Activated T-cell treated with anti-CD3 and anti-CD28 coated beads, Interleukin-2, amount 50 U/mL, for 1 hour (primary cell): ENCODE data around the gene C17orf114.
"Not testable (repeated sequence)": the region's sequence is repeated elsewhere in the genome, so short reads cannot be mapped to it uniquely, and the experiment has no call there.

Experiments
- DNase-seq: peaks from one replicate; pipeline ENCODE4 v3.0.0-alpha.2; 2020

C17orf114 gene

DNA sequence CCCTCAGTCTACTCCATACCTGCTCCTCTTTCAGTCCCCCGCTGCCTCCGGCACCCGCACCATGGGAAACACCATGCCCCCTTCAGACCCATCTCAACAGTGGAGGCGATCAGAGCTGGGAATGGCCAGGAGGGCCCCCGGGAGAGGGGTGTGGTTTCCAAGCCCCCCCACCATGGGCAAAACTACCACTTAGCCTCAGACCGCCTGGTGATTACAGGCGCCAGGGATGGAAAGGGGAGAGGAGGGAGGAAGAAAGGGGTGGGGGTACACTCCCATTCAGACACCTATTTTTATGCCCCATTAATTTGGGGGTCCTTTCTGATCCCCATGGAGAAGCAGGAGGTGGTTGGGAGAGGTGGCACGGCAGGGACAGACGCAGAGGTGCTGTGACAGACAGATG, at the start of gene C17orf114:
C17orf114 (minus strand) TSS at position 101 of the 400 bp plus-strand sequence.
- no peak for DNase-seq

DNA sequence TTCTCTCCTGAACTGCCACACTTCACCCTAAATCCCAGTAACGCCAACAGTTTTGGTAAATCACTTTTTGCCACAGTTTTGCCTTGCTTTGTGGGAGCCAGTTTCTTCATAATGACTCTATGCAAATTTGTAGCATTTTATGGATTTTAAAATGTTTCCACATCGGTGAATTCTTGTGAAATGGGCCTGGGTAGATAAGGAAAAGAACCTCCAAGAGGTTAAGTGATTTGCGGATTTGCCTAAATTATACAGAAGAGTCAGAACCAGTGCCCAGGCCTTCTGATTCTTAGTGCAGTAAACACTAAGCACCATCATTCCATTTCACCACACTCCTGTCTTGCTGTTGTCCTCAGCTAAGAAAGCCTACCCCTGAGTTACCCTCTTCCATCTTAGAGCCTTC, 49.0 kb upstream of the C17orf114 start:
- no peak for DNase-seq

DNA sequence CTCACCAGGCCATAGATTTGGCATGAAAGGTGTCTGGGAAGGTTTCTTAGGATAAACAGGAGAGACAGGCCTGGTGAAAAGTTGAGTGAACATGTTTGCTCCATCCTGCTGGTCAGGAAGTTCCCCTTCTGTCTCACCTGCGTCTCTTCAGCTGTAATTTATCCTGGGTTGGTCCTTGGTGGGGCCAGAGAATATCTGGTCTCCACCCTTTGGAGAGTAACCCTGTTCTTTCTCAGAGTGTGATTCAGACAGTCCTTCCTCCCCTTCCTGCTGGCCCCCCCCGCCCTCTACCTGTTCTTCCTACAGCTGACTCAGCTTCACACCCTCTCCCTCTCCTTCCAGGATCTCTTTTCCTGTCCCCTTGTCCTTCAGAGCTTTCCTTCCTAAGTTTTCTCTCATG, 48.1 kb upstream of the C17orf114 start:
- DNase-seq: no peak

DNA sequence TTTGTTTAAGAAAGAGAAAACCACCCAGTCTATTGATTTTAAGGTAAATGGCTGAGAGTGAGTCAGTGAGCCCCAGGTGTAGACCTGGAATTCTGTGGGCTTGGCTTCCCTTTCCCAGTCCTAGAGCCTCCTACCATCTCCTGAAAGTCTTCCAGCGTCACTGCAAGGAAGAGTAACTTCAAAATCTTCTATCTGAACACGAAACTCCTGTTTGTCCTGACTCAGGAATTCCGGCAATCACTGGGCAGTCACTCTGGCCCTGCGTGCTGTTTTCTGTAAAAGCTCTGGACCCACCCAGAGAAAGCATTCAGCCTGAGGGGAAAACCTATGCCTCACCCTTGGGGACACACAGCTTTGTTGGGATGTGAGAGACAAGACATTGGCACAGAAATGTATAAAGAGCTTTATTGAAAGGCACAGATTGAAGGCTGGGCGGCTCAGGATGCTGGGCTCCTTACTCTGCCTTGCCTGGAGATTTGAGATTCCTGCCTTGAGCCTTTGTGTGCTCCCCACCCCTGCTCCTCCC, 46.9 kb upstream of the C17orf114 start:
- no peak for DNase-seq

DNA sequence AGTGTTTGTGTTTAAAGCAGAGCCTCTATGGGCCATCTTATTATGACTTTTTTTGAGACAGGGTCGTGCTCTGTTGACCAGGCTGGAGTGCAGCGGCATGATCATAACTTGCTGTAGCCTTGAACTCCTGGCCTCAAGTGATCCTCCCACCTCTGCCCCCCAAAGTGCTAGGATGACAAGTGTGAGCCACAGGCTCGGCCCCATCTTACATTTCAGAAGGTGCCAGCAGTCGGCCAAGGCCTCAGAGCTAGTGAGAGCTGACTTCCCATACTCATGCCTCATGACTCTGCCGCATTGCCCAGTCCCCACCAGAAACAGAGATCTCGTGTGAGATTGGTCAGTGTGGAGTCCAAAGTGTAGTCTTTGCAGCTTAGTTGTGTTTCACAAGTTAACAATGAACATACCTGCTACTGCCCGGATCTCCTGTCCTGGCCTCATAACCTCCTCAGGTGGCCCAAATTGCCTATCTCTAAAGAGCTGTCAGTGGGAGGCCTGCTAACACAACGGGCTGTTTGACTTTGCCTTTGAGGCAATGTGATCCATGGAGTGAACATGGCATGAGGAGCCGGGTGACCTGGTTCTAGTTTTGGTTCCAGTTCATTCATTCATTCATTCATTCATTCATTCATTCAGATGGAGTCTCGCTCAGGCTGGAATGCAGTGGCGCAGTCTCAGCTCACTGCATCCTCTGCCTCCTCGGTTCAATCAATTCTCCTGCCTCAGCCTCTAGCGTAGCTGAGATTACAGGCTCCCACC, 44.7 kb upstream of the C17orf114 start:
- DNase-seq: no peak

DNA sequence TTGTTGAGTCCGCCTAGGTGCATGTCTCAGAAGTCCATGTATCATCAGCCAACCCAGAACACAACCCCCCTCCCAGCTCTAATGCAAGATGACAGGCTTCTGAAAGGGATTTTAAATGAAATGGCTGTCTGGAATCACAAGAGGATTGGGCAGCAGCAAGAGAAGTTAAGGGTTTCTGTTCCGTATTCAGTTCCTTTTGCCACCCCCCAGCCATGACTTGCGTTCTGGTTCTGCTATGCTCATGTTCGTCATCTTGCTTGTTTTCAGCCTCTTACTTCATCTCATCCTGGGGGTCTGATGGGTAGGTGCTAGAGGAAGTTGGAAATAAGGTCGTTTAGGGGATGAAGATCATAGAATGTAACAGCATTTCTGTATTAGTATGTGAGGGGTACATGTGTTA, 43.0 kb upstream of the C17orf114 start:
- DNase-seq: no peak

DNA sequence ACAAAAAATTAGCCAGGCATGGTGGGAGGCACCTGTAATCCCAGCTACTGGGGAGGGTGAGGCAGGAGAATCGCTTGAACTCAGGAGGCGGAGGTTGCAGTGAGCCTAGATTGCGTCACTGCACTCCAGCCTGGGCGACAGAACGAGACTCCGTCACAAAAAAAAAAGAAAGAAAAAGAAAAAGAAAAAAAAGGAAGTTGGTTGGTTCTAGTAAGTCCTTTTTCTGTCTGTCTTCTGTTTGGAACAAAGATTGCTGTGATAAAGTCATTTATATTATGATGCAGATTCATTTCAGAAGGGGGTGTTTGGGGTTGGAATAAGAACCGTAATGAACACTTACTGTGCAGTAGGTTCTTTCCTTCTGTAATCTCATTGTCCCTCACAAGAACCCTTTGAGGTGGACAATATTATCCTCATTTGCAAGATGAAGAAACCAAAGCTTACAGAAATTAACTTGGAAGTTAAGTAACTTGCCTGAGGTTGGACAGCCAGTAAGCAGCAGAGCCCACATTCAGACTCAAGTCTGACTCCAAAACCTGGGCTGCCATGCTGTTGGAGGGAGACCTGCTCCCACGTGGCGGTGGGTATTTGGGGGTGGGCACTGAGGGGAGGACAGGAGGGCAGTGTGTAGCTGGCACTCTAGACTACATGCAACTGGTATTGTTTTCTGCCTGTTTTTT, 41.3 kb upstream of the C17orf114 start:
- no peak for DNase-seq

DNA sequence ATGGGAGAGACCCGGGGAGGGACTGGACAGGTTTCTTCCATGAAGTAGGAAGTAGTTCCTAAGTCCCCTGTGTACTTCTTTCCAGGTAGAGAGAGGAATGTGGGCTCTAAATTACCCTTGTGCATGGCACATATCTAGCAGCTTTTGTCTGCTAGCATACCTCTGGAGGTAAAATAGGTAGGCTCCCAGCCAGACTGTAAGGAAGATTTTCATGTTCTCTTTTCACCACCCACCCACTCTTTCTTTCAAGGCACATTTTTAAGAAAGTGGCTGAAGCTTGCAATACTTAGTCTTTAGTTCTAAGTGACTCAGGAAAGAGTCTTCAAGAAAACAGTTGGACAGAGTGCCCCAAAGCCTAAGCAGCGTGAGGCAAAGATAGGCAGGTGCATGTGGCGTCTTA, 40.2 kb upstream of the C17orf114 start:
- DNase-seq: no peak

DNA sequence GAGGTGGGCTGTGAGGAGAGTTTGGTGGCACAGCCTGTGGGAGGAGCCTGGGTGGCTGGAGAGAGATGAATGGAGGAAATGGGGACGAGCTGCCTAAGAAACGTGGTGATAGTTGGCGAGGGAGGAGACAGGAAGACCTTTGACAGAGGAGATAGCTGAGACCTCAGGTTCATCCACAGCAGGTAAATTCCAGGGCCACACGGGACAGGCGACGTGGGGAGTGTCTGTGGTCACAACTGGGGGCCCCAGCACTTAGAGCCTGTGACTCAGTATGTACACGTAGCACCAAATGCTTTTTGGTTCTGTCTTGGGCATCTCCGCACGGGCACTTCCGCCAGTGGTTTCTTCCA, 38.7 kb upstream of the C17orf114 start:
- no peak for DNase-seq

DNA sequence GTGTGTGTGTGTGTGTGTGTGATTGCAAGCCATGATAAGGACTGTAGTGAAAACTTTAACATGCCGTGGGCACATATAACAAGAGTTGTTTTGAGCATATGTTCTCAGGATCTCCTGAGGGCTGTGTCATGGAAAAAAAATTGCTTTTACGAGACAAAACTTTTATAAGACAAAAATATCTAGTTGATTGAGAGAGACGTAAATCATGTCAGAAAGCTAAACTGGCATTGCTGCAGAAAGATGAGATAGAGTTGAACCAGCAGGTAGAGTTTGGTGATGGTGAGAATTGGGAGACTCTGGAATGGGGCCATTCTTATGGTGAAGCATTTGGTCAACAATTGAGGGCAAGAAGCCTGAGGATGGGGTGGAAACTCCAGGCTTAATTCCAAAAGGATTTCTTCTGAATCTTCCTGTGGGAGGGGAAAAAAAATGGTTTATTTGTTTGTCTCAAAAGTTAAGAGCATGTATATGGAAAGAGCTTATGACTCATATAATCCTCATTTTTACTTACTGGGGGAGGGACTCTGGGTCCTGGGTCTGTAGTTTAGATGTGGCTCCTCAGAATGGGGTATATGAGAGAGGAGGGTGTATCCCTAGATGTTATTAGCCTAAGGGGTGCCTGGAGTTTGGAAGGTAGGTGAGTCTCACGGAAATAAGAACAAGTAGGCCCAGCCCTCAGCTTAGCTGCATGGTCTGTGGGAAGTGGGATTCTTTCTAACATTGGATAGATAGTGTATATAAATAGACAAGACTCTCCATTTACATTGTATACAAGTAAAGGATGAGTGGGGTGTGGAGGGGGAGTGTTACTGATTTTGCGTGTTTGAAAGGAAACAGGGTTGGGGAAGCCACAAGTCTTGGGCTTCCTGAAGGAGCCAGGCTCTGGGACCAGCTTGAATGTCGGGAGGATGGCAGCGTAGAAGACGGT, 38.1 kb upstream of the C17orf114 start:
- no peak for DNase-seq

DNA sequence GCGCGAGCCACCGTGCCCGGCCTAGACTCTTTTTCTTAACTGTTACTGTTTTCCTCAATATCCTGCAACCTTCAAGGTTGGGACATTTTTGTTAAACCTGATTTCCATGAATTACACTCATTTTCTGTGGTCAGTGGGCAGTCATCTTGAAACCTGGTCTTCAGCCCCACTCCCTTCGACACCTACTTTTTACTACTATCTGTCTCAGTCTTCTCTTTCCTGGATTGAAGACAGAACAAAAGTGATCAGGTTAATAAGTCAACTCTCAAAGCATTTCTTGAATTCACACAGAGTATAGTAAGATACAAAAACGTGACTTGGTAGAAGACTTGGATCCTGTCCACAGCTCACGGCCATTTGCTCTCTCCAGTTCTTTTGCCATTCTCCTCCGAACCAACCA, 37.1 kb upstream of the C17orf114 start:
- no peak for DNase-seq

DNA sequence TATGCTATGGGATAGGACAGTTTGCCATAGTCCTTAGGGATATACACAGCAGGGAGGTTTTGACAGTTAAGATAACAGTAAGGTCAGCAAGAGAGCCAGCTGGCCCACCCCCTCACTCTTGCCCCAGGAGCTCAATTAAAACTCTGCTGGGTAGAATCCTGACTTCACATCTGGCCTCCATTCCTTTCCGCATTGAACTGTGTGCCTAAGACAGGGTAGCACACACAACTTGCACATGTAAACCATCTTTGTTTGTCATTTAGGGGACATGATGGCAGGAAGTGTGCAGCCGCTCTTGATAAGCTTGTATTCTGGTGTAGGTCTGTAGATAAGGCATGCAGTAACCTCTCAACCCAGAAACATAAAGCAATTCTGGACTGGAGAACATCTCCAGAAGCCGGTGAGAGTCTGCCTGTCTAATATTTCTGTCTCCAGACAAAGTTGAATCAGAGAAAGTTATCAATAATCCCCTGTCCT, 36.2 kb upstream of the C17orf114 start:
- no peak for DNase-seq

DNA sequence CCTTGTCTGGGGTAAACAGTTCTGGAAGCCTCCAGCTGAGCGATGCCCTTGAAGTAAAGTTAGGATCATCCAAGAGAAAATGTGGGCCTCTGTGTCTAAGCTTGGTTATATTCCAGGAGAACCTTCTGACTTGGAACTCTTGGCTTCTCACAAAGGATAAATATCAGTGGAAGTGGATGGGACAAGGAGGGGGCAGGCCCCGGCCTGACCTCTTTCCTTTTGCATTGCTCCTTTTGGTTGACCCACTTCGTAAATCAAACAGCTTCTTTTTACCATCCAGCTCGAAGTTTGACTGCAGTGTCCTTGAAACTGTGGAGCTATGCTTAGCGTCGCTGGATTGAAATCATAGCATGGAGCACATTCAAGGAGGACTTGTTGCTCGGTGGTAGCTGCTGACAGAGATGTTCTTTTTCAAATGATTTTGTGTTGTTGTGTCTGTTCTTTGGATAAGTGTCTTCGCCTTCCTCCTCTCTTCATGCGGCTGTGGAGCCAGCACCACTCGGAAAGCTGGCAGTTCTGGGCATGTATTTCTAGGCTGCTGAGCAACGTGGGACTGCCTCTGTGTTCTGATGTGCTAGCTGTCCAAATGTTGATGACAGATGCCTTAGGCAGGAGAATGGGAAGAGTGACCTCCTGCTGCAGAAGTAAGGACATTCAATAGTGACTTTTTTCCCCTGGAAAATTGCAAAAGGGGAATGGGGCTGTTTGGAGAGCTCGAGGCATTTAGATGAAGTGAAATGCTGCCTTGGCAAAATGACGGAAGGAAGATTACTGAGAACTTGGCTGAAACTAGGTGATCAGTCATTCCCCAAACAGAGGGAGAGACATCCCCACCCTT, 35.6 kb upstream of the C17orf114 start:
- no peak for DNase-seq

DNA sequence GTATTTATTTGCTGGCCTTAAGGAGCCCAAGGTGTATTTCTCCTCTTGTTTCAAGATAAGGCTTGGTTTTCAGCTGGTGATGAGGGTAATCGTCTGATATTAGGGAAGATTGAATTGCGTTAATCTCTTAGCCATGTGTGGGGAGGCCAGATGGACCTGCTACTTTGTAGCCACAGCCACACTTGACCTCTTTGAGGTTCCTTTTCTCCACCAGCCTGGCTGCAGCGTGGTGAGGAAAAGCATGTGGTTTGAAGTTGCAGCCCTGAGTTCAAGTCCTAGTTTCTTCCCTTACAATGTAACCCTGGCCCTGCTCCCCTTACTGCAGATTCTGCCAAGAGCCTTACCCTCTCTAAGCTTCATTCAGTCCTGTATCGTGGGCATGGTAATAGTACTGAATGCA, 34.1 kb upstream of the C17orf114 start:
- DNase-seq: no peak

DNA sequence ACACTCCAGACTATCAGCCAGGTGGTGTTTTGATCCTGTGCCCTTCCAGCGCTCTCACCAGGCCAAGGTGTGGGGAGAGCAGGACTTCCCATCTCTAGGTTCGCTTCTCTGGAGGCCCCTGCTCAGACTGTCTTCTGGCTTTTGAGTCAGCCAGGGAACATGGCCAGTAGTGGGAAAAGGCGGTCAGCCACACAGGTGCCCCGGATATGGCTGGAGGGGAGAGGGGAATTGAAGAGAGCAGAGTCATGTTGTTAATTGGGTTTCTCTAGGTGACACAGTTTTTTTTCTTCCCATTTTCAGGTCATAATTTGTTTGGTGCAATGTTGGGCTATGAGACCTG, 32.5 kb upstream of the C17orf114 start:
- DNase-seq: no peak

DNA sequence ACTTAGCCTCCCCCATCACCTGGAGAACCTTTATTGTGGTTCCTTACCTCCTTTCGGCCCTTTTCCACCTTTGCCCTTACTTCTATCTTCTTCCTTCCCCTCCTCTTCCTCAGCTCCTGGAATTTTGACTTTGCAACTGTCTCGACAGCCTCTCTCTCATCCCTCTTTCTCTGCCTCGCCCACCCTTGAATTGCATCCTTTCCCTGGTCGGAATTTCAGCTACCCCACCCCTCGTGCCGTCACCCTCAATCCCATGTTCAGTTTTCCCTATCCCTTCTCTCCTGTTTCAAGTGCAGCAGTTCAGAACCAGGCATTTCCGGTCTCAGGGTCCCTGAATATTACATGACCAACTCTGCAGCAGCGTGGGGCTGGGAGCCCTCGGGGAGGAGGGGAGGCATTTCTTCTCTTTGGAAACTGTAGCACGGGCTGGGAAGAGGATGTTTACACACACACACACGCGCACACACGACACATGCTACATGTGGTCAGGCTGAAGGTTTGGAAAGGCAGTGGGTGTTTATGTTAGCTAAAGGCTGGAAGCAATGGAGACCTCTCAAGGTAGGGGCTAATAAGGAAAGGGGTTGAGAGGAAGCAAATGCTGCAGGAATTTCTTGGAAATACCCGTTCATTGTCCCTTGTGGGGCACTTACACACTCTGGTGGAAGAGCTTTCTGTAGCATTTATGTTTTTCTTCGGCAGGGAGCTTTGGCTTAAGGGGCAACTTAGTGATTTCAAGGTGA, 32.0 kb upstream of the C17orf114 start:
- DNase-seq: peak; percentile 27

DNA sequence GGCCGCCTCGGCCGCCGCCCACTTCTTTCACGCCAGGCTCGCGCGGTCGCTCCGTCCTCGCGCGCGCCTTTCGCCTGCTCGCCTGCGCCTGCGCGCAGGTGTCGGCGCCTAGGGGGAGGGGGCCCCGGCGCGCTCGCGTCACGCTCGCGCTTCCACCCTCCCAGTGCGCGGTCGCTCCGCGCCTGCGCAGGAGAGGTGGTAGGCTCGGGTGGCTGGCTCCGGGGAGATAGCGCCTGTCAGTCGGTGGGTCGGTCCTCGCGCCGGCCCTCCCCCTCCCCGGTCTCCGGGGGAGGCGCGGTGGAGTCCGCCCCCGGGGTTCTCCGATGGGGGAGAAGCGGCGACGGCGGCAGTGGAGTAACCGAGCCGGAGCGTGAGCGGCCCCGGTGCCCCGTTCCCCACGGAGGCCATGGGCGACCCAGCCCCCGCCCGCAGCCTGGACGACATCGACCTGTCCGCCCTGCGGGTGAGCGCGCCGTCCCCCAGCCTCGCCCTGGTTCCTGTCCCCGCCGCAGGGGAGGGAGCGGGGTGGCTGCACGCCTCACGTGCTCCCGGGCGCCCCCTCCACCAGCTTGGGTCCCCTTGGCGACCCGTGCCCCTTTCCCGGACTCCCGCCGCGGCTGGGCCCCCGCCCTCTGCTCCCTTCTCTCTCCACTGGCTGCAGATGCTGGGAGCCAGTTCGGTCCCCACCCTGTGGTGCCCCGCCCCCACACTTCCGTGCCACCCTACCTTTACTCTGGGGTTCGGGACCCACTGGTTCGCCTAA, 31.2 kb upstream of the C17orf114 start, which contains the start of gene MINK1:
MINK1 (plus strand) TSS at position 163 of the 763 bp plus-strand sequence; CDS start at position 407, 244 bp downstream.
- DNase-seq: peak; percentile 90

DNA sequence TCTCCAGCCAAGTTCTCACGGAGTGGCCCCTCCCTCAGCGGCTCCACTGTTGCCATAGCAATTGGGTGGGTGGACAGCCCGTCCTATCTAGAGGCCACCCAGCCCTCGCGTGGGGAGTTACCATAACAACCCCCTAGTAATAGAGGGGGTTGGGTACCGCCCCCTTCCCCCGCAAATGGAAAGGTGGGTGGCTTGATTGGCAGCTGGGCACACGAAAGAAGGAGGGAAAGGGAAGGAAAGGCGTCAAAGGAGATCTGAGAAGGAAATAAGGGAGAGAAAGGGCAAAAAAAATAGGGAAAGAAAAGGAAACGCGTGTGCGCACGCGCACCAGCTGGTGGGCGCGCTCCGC, 30.7 kb upstream of the C17orf114 start:
- not testable (repeated sequence) for DNase-seq

DNA sequence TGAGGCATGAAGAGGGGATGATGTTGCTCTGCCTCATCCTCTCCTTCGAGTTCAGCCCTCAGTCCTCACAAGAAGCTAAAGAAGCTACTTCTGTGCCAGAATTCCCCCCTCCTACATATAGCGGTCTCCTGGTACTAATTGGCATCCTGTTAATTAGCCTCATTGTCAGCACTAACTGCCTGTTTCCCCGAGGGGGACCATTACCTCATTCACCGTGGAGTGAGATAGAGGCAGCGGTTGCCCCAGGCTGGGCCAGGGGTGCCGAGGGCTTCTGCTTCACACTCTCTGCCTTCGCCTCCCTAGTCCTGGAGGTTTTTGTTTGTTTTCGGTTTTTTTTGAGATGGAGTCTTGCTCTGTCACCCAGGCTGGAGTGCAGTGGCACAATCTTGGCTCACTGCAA, 25.3 kb upstream of the C17orf114 start:
- DNase-seq: no peak

DNA sequence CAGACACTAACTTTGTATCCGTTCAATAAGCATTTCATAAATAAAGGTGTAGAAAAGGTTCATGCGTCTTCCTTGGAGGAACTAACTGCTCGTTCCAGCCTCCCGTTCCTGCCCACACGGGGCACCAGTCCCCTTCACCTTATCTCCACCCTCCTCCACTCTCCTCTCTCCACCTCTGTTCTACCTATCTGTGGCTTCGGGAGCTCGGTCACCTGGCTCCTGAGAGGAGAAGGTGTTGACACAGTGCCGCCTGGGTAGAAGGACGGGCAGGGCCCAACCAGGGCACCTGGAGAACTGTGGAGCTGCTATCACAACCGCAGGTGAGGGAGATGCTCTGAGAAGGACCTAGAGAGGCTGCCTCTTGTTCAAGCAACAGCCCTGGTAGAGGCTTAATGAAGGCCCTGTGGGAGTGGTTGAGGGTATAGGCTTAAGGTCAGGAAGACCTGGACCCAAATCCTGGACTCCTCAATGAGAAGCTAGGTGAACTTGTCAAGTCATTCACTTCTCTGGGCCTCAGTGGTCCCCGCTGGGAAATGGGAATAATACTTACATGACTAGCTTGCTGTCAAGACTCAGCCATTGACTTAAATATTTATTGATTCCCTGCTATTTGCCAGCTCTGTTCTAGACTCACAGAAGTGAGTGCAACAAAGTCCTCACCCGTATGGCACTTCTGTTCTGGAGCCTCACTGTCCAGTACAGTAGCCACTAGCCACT, 21.4 kb upstream of the C17orf114 start:
- DNase-seq: no peak
